Inflammatory macrophage treated with lipopolysaccharide for 4 hours (primary cell): ENCODE measurements around the gene OPA1.
A peak's percentile ranks its signal among the peaks of the same experiment; 100 is the strongest.

Experiments
- DNase-seq: peaks from one replicate; pipeline ENCODE4 v3.0.0-alpha.2; 2020

OPA1 gene

DNA sequence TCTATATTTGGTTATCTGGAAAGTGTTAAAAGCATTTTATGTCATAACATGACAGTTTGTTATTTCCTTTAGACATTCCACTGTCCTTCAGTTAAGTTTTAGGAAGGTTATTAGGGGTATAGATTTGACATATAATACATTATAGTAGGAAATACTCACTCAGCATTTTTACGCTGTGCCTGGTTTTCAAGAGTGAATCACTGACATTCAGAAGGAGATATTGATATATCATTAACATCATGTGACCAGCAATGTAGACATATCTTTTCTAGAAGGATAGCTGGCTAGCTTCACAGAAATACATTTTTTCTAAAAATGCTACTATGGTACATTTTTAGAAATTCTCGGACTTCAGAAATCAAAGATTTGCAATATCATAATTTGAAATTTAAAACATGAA lies 57.6 kb downstream of the OPA1 start:
- no peak for DNase-seq

DNA sequence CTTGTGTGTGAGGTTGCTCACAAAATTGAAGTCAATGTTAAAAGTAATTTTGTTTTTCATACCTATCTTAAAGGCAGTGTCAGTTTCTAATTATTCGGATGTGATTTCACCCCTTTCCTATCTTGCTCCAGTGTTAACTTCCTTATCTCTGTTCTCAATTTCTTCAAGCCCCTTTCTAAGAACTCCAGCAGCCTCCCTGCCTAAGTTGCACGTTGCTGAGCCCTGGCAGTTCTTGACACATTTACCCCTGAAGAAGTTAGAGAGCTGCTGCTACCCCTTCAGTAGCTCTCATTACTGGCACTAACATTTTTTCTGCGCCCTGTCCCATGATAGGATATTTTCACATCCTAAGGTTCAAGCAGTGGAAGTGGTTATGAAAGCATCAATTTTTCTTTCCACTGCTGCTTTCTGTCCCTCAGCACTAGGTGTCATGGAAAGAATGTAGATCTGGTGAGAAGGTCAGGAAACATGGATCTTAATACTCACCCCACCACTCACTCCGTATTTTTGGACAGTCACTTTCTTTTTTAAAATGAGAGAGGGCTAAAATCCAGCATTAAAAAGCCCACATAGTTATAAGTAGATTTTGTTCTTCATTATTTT lies 62.9 kb downstream of the OPA1 start:
- DNase-seq = no peak

- DNase-seq = no peak
Observed at GRCh38 chr3:193656445-193656844, 63.4 kb downstream of the OPA1 start.

DNA sequence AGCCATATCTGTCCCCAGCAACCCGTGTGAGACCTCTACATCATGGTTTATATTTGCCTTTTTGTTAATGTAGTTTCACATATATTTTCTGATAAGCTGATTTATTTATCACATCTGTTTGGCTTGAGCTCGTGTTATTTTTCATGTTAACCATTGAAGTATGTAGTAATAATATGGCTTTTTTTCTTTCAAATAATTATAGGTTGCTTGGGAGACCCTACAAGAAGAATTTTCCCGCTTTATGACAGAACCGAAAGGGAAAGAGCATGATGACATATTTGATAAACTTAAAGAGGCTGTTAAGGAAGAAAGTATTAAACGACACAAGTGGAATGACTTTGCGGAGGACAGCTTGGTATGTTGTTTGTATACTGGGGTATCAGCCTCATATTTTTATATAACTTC lies 63.9 kb downstream of the OPA1 start:
- DNase-seq = no peak

DNA sequence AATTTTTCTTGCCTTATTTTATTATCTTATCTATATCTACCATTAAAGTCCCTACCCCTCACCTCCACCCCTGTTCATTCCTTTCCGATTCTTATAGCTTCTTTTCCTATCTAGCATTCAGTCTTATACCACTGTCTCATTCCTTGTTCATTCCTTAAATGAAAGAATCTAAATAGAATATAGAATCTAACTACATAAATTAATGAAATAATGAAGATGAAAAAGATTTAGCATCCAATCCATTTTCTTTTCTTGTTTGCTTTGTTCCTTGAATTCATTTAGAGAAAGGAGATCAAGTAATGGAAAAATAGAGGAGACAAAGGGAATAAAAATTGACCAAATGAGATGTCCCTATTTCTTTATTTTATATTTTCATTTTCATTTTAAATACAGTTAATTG lies 67.2 kb downstream of the OPA1 start:
- DNase-seq = no peak

DNA sequence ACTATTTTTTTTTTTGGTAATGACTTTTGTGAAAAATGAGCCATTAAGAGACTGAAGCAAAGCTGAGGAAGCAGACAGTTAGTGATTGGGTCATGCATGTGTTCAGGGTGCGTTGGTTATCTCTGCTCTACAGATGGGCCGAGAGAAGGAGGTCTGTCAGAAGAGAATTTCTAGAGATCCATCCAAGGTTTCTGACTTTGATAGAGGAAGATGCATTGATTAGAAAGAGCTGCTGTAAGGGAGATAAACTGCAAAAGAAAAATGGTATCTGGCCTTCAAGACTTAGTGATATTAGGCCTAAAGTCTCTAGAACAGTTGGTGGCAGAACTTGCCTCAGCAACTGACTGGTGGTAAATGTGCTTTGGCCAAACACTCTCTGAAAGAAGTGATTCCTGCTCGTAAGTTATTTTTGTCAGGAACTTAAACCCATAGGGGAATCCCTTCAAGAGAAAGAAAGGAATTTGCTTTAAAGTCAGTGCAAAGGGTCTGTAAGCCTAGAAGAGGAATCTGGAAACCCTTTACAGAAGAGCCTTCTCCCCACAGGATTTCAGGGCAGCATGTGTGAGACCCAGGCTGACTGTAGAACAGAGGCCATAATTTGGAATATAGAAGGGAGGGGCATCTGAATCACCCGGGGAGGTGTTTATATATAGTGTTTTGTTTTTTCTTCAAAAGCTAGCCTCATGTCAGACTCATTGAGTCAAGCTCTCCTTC lies 67.8 kb downstream of the OPA1 start:
- DNase-seq = no peak

- DNase-seq = no peak
Observed at GRCh38 chr3:193662757-193663322, 69.8 kb downstream of the OPA1 start.

DNA sequence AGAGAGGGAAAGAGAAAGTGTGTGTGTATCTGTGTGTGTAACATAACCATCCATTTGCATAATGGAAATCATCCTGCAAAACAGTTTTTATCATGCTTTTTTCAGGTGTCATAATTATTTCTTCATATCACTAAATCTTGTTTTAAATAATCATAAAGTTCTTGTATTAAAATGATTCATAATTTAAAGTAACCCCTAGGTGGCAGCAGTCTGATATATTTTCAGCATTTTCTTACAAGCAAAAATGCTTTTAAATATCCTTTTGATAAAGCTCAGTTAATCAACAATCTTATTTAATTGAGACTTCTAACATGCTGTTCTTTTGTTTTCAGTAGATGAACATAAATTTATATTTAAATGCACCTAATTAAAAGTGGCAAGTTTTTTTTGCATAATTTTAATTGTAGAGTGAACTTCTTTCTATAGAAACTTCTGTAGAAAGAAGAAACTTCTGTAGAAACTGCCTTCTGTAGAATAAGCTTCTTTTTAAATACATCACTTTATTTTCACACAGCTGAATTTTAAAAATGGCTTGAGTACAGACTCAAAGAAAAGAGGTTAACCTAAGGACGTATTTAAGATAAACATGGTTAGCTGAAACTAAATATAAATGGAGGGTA lies 72.5 kb downstream of the OPA1 start:
- peak; percentile 47 for DNase-seq

DNA sequence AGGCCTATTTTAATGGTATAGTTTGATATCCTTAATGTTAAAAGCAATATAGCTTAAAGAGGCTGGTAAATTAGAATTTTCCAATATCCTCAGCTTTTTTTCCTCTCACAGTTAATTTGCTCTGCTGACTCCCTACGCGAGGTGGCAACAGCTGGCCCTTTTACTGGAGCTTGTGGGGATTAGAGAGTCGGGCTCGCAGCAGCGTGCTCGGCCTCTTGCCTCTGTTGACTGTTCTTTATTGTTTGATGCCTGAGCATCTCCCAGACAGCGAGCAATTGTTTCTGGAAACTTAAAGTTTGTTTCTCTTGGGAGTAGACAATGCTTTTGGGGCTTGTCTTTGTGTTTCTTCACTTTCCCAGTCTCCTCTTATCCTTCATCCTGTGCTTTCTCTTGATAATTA lies 80.8 kb downstream of the OPA1 start:
- DNase-seq = no peak

DNA sequence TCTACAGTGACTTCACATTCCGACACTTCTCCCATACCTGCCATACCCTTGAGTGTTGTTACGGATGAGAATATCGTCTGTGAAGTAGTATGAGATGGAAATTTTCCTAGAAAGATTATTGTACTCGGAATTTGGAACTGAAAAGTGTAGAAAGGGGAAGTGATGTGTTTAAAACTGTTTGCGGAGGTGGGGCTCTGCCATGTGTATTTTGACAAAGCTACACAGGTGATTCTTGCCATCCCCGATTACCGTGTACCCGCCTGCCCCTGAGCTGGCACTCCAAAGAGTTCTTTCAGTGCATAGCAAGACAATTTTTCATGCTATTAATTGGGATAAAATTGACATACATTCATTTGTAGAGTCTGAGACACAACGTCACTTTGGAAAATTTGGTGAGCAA lies 81.7 kb downstream of the OPA1 start:
- DNase-seq = no peak

DNA sequence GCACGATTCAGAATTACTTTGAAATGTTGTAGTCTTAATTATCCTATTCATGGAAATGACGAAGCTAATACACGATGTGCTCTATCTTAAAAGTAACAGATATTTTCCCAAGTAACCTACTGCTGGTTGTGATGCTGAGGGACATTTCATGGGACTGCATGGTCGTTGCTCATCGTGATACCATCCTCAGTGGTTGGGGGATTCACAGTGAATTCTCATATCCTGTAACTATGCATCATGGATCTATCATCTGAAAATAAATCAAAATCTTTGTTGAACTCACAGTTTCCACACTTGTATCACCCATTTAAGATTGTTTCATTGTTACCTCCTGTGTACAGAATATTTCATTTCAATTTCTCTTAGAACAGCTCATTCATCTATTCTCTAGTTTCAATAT lies 84.7 kb downstream of the OPA1 start:
- DNase-seq = no peak

DNA sequence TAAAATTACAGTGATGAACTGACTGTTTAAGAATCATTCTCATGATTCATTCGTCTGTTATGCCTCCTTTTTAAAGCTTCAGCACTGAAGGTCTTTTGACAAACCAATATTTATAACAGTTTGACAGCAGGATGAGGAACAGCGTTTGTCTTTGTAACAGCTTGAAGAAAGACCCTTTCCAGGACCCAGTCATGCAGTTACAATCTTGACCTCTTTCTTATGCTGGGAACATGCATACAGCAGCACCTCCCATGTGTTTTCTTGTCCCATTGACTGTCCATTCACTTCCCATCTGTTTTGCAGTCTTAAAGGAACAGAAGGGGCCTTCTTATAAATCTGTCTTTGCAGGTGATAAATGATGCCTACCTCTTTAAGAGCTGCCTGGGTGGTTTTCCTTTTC lies 87.2 kb downstream of the OPA1 start:
- DNase-seq = no peak

DNA sequence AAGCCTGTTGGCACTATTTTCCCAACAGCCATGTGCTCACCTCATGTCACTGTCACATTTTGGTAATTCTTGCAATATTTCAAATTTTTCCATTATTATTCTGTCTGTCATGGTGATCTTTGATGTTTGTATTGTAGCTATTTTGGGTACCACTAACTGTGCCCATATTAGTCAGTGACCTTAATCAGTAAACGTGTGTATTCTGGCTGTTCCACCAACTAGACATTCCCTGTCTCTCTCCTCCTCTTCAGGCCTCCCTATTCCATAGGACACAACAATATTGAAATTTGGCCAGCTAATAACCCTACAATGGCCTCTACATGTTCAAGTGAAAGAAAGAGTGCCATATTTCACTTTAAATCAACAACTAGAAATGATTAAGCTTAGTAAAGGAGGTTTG lies 88.6 kb downstream of the OPA1 start:
- DNase-seq = no peak

DNA sequence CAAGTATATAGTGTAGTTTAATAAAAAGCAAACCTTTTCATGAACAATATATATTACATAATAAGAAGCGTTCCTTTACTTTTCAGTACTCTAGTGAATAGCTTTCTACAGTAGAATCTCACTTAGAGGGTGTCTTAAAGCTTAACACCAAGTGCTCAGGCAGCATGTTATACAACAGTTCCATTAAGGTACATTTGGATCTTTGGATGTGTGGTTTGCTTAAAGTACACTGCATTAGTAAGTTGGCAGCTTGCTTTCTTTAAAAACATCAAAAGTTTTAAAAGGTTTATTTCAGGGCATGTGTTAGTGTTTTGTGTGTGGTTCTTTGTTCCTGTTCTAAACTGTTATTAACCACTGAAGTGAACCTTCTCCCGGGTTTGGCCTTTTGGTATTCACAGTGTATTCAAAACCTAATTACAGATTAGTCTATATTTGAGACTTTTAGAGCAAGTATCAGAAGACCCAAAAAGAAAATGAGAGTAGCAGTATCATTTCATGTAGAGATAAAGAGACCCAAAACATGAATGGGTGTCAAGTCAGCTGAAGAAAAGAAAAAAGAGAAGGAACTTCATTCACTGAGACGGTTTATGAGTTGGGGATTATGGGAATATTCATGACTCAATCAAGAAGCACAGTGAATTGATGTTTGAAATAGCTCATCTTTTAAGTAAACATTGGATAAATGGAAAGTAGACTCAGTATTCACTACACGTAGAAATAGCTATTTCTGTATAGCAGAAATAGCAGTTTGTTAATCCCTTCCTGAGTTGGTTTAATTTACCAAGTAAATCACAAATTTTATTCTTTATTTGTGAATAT lies 93.9 kb downstream of the OPA1 start:
- DNase-seq = no peak

DNA sequence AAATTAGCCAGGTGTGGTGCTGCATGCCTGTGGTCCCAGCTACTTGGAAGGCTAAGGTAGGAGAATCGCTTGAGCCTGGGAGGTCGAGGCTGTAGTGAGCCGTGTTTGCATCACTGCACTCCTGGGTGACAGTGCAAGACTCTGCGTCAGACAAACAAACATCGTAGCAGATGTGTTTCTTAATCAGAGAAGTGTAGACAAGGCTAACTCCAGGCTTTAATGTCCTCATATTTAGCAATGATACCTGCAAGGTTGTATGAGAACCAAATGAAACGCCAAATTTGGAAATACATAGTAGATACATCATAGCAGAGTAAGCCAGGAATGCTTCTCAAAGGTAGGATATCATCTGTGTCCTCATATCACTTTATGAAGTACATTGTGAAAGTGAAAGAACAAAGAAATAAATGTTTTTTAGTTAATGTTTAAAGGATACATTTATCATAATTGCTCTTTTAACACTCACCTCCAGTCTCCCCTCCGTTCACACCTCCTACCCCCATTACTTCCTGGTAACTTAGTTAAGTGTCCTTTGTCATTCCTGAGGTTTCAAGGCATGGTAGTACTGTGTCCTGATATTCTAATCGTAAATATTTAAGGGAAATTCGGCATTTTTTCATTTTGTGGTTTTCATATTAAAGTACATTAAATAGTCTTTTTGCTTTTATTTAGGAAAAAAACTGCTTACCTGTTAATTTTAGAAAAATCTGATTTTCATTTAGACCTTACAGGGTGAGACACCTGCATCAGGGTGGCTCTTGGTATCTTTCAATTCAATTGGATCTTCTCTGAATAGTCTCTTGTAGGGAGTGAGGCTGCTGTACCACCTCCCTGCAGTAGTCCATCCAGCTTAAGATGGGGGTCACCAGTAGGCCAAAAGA lies 96.1 kb downstream of the OPA1 start:
- no peak for DNase-seq

DNA sequence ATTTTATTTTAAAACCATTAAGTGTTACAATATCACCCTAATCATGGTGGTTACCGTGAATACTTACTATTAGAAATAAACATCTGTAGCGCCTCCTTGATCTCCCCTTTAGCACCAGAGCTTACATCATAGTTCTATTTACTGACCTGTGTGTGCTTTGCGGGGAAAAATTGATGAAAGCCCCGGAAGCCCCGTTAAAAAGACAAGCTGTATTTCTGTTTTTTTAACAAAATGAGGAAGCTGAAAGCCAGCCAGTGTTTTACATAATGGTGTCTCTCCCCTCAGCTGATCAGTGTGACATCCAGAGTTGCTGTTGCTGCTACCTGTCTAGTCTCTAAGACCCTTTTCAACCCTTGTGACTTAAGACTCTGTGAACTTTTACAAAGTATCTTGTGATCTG lies 100.8 kb downstream of the OPA1 start:
- DNase-seq = peak; percentile 35

GRCh38 chr3:193701953-193702635 lies 109.1 kb downstream of the OPA1 start:
- peak; percentile 46 for DNase-seq

- DNase-seq = peak; percentile 5
Observed at GRCh38 chr3:193702967-193703366, 110.0 kb downstream of the OPA1 start.

- no peak for DNase-seq
Observed at GRCh38 chr3:193704431-193704830, 111.4 kb downstream of the OPA1 start.

DNA sequence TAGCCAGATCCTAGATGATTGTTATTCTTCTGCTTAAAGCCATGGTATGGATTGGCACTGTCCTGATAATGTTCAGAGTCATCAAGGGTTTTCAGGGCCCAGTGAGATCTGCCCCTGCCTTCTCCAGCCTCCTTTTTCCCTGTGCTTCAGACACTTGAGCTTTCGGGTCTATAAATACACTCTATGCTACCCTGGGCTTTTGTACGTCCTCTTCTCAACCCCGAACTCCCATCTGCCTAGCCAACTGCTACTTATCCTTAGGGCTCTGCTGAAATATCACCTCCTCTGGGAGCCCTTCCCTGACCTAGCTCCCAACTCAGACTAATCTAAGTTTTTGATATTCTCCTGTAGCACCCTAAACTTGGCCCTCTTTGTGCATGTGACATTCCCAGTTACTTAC lies 115.3 kb downstream of the OPA1 start:
- no peak for DNase-seq

DNA sequence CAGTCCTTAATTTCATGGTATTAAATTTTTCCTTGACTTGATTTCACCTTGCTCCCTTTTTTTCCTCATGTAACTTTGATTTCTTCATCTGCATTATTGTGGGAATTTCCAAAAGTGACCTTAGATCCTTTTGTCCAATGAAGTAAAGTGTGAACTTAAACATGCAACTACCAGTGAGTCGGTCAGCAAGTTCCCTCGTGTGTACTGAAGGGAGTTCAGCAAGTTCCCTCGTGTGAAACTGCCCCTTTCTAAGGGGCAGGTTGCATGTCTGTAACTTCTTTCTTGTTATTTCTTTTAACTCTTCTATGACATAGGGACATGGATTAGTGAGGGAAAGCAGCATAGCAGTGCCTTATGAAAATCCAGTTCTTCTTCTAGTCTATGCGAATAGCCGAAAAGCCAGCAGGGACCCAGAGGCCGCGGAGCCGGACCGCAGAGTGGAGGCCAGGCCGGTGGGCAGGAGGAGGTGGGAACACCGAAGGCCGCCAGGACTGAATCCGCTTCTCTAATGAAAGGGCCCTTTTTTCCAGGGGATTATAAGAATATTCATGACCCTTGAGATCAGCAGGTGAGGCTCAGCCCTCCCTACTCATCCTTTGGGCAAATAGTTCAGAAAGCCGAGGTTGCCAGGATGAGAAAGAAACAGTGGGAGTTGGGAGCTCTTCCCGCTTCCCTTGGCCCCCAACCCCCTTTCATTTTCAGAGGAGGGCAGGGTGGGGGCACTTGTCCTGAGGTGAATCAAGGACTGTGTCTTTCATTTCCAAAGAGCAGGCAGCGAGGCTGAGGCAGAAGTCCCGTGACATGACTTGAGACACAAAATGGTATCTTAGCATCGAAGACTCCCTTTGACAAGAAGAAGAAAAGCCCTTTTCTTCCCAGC lies 117.5 kb downstream of the OPA1 start:
- DNase-seq = no peak
